ENCODE data around the gene OR1I1. TPM values are rescaled to one million over a fixed set of nuclear protein-coding genes. Genes with fewer than 3 reads are reported as not detected.

Gene OR1I1
- total and polyA plus RNA-seq, 9 donors: 0.04 to 0.19 (median 0.05) TPM; not detected in 5

- Histone ChIP-seq H3K9me3 (replicated peaks; ENCODE audit: control insufficient read depth, low read depth, low read length) (peaks cover 10% of the 10 kb centered on the region), H3K27me3 (ENCODE audit: control insufficient read depth, insufficient read depth, low read length) (no peaks in the 10 kb centered on the region), H3K4me3 (ENCODE audit: low read length) (no peak overlapping the region), H3K4me1 (ENCODE audit: control insufficient read depth, insufficient read depth, low read length) (no peaks in the 10 kb centered on the region), H3K27ac (ENCODE audit: low read length) (no peak overlapping the region), H3K36me3 (ENCODE audit: control insufficient read depth, insufficient read depth, low read length) (no peaks in the 10 kb centered on the region)
- 80% methylated on average over 2 of the region's 5 CpGs for WGBS (ENCODE audit: insufficient coverage)
- no peak for DNase-seq
Observed at GRCh38 chr19:15142313-15142712, 60.3 kb downstream of the OR1I1 start.

Other genes with a start within 250 kb of the OR1I1 start
- gene OR7A5, start 247.0 kb upstream of the OR1I1 start, total RNA-seq: not detected
- under 1 TPM in 3 of 8 donors, not detected in 5; 0.05 to 0.50 (median 0.44) TPM for gene OR7A5, start 247.0 kb upstream of the OR1I1 start, polyA plus RNA-seq (ENCODE audit: insufficient read depth in 1 of 8, insufficient read length in 8 of 8, low replicate concordance in 1 of 8)
- gene OR7C1, start 247.0 kb upstream of the OR1I1 start, total RNA-seq: 0.04 TPM
- gene OR7C1, start 247.0 kb upstream of the OR1I1 start, polyA plus RNA-seq (ENCODE audit: insufficient read depth in 1 of 8, insufficient read length in 8 of 8, low replicate concordance in 1 of 8): under 1 TPM; 0.11 to 0.29 (median 0.16) TPM
- not detected for gene OR7A10, start 233.3 kb upstream of the OR1I1 start, total RNA-seq
- not detected for gene OR7A10, start 233.3 kb upstream of the OR1I1 start, polyA plus RNA-seq (ENCODE audit: insufficient read depth in 1 of 8, insufficient read length in 8 of 8, low replicate concordance in 1 of 8)
- gene OR7A17, start 196.1 kb upstream of the OR1I1 start, total RNA-seq: not detected
- gene OR7A17, start 196.1 kb upstream of the OR1I1 start, polyA plus RNA-seq (ENCODE audit: insufficient read depth in 1 of 8, insufficient read length in 8 of 8, low replicate concordance in 1 of 8): under 1 TPM in 1 of 8 donors, not detected in 7; 0.12 TPM
- not detected for gene OR7C2, start 140.7 kb upstream of the OR1I1 start, total RNA-seq
- not detected for gene OR7C2, start 140.7 kb upstream of the OR1I1 start, polyA plus RNA-seq (ENCODE audit: insufficient read depth in 1 of 8, insufficient read length in 8 of 8, low replicate concordance in 1 of 8)
- gene SLC1A6, start 102.3 kb upstream of the OR1I1 start, total RNA-seq: 0.09 TPM
- gene SLC1A6, start 102.3 kb upstream of the OR1I1 start, polyA plus RNA-seq (ENCODE audit: insufficient read depth in 1 of 8, insufficient read length in 8 of 8, low replicate concordance in 1 of 8): 1 to 10 TPM in 1 of 8 donors, under 1 TPM in 6, not detected in 1; 0.13 to 3.3 (median 0.29) TPM
- not detected for gene CASP14, start 32.7 kb upstream of the OR1I1 start, total RNA-seq
- gene CASP14, start 32.7 kb upstream of the OR1I1 start, polyA plus RNA-seq (ENCODE audit: insufficient read depth in 1 of 8, insufficient read length in 8 of 8, low replicate concordance in 1 of 8): under 1 TPM in 5 of 8 donors, not detected in 3; 0.04 to 0.17 (median 0.12) TPM
- gene SYDE1, start 25.2 kb downstream of the OR1I1 start, total RNA-seq: 10.9 TPM
- 10 to 100 TPM; 14.9 to 26.0 (median 19.2) TPM for gene SYDE1, start 25.2 kb downstream of the OR1I1 start, polyA plus RNA-seq (ENCODE audit: insufficient read depth in 1 of 8, insufficient read length in 8 of 8, low replicate concordance in 1 of 8)
- gene NOTCH3, start 118.8 kb downstream of the OR1I1 start, total RNA-seq: 63.1 TPM
- gene NOTCH3, start 118.8 kb downstream of the OR1I1 start, polyA plus RNA-seq (ENCODE audit: insufficient read depth in 1 of 8, insufficient read length in 8 of 8, low replicate concordance in 1 of 8): 100 to 1,000 TPM; 118 to 241 (median 182) TPM
- 0.13 TPM for gene EPHX3, start 150.2 kb downstream of the OR1I1 start, total RNA-seq
- gene EPHX3, start 150.2 kb downstream of the OR1I1 start, polyA plus RNA-seq (ENCODE audit: insufficient read depth in 1 of 8, insufficient read length in 8 of 8, low replicate concordance in 1 of 8): 1 to 10 TPM in 1 of 8 donors, under 1 TPM in 7; 0.35 to 1.7 (median 0.61) TPM

Data from muscle of leg (tissue), 11 donors.